Right lobe of liver (tissue), 6 donors: ENCODE measurements around the gene CDH4. TPM values are rescaled to one million over a fixed set of nuclear protein-coding genes. Genes with fewer than 3 reads are reported as not detected.

Experiments used
- ATAC-seq, 4 donors: fragments of 200-7000 bp; cut with Tn5 transposase; one replicate each; pipeline ENCODE4 v1.9.1; 2020; ENCODE audit warnings: mild to moderate bottlenecking in 4 of 4, moderate library complexity in 4 of 4
- DNase-seq, 3 donors: peaks; one replicate each; pipeline ENCODE4 v3.0.0-alpha.2; 2020
- H3K27ac ChIP-seq, 3 donors: fragments of 200-600 bp; one replicate each; pipeline ENCODE4 v1.8.0; 2022
- H3K27me3 ChIP-seq, 2 donors: fragments of 200-600 bp; one replicate each; pipeline ENCODE4 v1.8.0; 2022
- H3K36me3 ChIP-seq, 4 donors: fragments of 200-600 bp; sonication (generic) in 1 of 4; one replicate each; pipeline versions ENCODE4 v1.5.1 to v1.8.0; 2017 to 2022; ENCODE audit warnings: control low read depth in 1 of 4
- H3K4me1 ChIP-seq, 4 donors: fragments of 200-600 bp; sonication (generic) in 1 of 4; one replicate each; pipeline versions ENCODE4 v1.5.1 to v1.8.0; 2017 to 2022; ENCODE audit warnings: control low read depth in 1 of 4
- H3K4me3 ChIP-seq, 3 donors: fragments of 200-600 bp; one replicate each; pipeline ENCODE4 v1.8.0; 2022
- H3K9me3 ChIP-seq, 4 donors: fragments of 200-600 bp; sonication (generic) in 1 of 4; one replicate each; pipeline versions ENCODE4 v1.5.1 to v1.8.0; 2017 to 2022; ENCODE audit warnings: control low read depth in 1 of 4
- CTCF ChIP-seq, 4 donors: fragments of 200-600 bp in 3 of 4; fragments of 450-650 bp in 1 of 4; IDR thresholded peaks; one replicate each; pipeline versions ENCODE4 v1.5.1 to v1.8.0; 2016 to 2022; ENCODE audit warnings: antibody characterized with exemption in 4 of 4, mild to moderate bottlenecking in 2 of 4
- POLR2A ChIP-seq: fragments of 450-650 bp; IDR thresholded peaks from one replicate; pipeline ENCODE4 v1.6.1; 2017; ENCODE audit warnings: antibody characterized with exemption, mild to moderate bottlenecking
- WGBS: methylation state at CpG from one replicate; pipeline ENCODE4 v1.1.6; 2018; ENCODE audit warnings: low coverage, low lambda C conversion rate; ENCODE audit not compliant: insufficient coverage; ENCODE audit errors: missing lambda C conversion rate; 5-methylcytosine and 5-hydroxymethylcytosine counted together
- intact Hi-C, 2 donors: fragments of 100-400 bp; cut with DNase I; formaldehyde crosslinking; loops; one replicate each; pipeline versions ENCODE4 v1.11.2 to v1.14.1; 2022
- total RNA-seq, 6 experiments: library from RNA; depleted of rRNA in 2 of 6; stranded (reverse); fragments of >200 nt in 2 of 6; fragmentation: NEBNext Ultra II Directional in 3 of 6; extraction: Animal tissue kit (Norgen Biotek cat#: 25700) in 3 of 6; gene quantifications; one replicate each; pipeline versions ENCODE4 v1.1.0 to v1.2.4, GENCODE V29; 2016 to 2023
- donor health status: DM: no; HTN: yes; CAD: no.
- donor health status: DM: no; HTN: no; CAD: no.
- donor health status: DM: no; HTN: no; CAD: no.
- donor health status: DM: no; HTN: yes; CAD: no.
- donor health status: DM: no; HTN: yes; CAD: no.

Gene CDH4
- total RNA-seq, 6 experiments from 2014 or later: 0.02 to 0.14 (median 0.09) TPM; not detected in 3

GRCh38 chr20:61868466-61869090, 616.5 kb downstream of the CDH4 start:
- ATAC-seq (peak in 1 of 4 donors; percentile 21), DNase-seq (no peak)
- Histone ChIP-seq H3K9me3 (no peaks in the 10 kb centered on the region), H3K4me1 (no peaks in the 10 kb centered on the region), H3K4me3 (no peak overlapping the region), H3K27me3 (no peaks in the 10 kb centered on the region), H3K36me3 (no peaks in the 10 kb centered on the region), H3K27ac (no peak overlapping the region)
- WGBS: 17% methylated on average over 2 of the region's 13 CpGs
- TF ChIP-seq CTCF (IDR thresholded peaks at IDR 0.05) (no peak), POLR2A (no peak)
- intact Hi-C loops: no loop called here

GRCh38 chr20:61869750-61870507, 617.9 kb downstream of the CDH4 start:
- H3K4me1 ChIP-seq: no peaks in the 10 kb centered on the region
- intact Hi-C loops: no loop called here
- ATAC-seq: no peak
- H3K9me3 ChIP-seq: no peaks in the 10 kb centered on the region
- H3K4me3 ChIP-seq: no peak overlapping the region
- DNase-seq: no peak
- H3K36me3 ChIP-seq: no peaks in the 10 kb centered on the region
- H3K27me3 ChIP-seq: no peaks in the 10 kb centered on the region
- H3K27ac ChIP-seq: no peak overlapping the region
- TF ChIP-seq POLR2A (no peak), CTCF (IDR thresholded peaks at IDR 0.05) (no peak)
- WGBS: 51% methylated on average over 11 of the region's 24 CpGs

- 70% methylated on average over 6 of the region's 6 CpGs for WGBS
- no peaks in the 10 kb centered on the region for H3K9me3 ChIP-seq
- ATAC-seq (no peak), DNase-seq (no peak)
- intact Hi-C loops: no loop called here
- H3K4me1 ChIP-seq: no peaks in the 10 kb centered on the region
- H3K27me3 ChIP-seq: no peaks in the 10 kb centered on the region
- no peak overlapping the region for H3K27ac ChIP-seq
- H3K36me3 ChIP-seq: no peaks in the 10 kb centered on the region
- no peak overlapping the region for H3K4me3 ChIP-seq
- no peak for TF ChIP-seq CTCF (IDR thresholded peaks at IDR 0.05)
- no peak for TF ChIP-seq POLR2A
These were observed 619.1 kb downstream of the CDH4 start for GRCh38 chr20:61871160-61871559.

- no CpG with 5 or more reads among the region's 8 CpGs for WGBS
- Histone ChIP-seq H3K4me3 (no peak overlapping the region), H3K36me3 (no peaks in the 10 kb centered on the region), H3K9me3 (no peaks in the 10 kb centered on the region), H3K4me1 (no peaks in the 10 kb centered on the region), H3K27ac (no peak overlapping the region), H3K27me3 (no peaks in the 10 kb centered on the region)
- DNase-seq: no peak
- intact Hi-C loops: no loop called here
- ATAC-seq: no peak
- no peak for TF ChIP-seq CTCF (IDR thresholded peaks at IDR 0.05)
- TF ChIP-seq POLR2A: no peak
These were observed 619.9 kb downstream of the CDH4 start for GRCh38 chr20:61871913-61872312.
